Uterus (tissue), 4 donors: ENCODE results near the gene DGAT2. TPM values are rescaled to one million over a fixed set of nuclear protein-coding genes. Genes with fewer than 3 reads are reported as not detected.

Experiments
- DNase-seq, 2 donors: peaks; one replicate each; pipeline ENCODE4 v3.0.0-alpha.2; 2019 to 2020
- H3K27ac ChIP-seq, 2 donors: fragments of 200-600 bp; sonication (generic); 1 replicate in 1 of 2; 2 replicates in 1 of 2; pipeline ENCODE4 v1.5.1; 2016 to 2018
- H3K27me3 ChIP-seq, 2 donors: fragments of 200-600 bp; sonication (generic); one replicate each; pipeline ENCODE4 v1.5.1; 2018 to 2019; ENCODE audit warnings: control low read depth in 1 of 2
- H3K36me3 ChIP-seq, 2 donors: fragments of 200-600 bp; sonication (generic); one replicate each; pipeline ENCODE4 v1.5.1; 2019; ENCODE audit warnings: control low read depth in 1 of 2
- H3K4me1 ChIP-seq, 2 donors: fragments of 200-600 bp; sonication (generic); one replicate each; pipeline ENCODE4 v1.5.1; 2018 to 2019; ENCODE audit warnings: control low read depth in 1 of 2
- H3K4me3 ChIP-seq, 2 donors: fragments of 200-600 bp; sonication (generic); 1 replicate in 1 of 2; 2 replicates in 1 of 2; pipeline ENCODE4 v1.5.1; 2018 to 2019; ENCODE audit warnings: mild to moderate bottlenecking in 1 of 2
- H3K9me3 ChIP-seq, 2 donors: fragments of 200-600 bp; sonication (generic); one replicate each; pipeline ENCODE4 v1.5.1; 2019; ENCODE audit warnings: control low read depth in 1 of 2
- CTCF ChIP-seq, 4 experiments: fragments of 200-600 bp in 2 of 4; fragments of 450-650 bp in 2 of 4; sonication (generic) in 2 of 4; IDR thresholded peaks; one replicate each; pipeline ENCODE4 v1.5.1; 2016 to 2019; ENCODE audit warnings: antibody characterized with exemption in 4 of 4, mild to moderate bottlenecking in 2 of 4, moderate library complexity in 1 of 4
- POLR2A ChIP-seq, 2 donors: fragments of 450-650 bp; IDR thresholded peaks; one replicate each; pipeline ENCODE4 v1.6.1; 2016; ENCODE audit warnings: antibody characterized with exemption in 2 of 2, mild to moderate bottlenecking in 1 of 2, moderate library complexity in 1 of 2
- intact Hi-C: fragments of 100-400 bp; cut with DNase I; formaldehyde crosslinking; loops from one replicate; pipeline ENCODE4 v1.15.1; 2023; ENCODE audit warnings: low total_unique reads
- total RNA-seq, 4 donors: library from RNA; depleted of rRNA in 3 of 4; stranded (reverse); fragments of >200 nt in 3 of 4; gene quantifications; one replicate each; pipeline versions ENCODE4 v1.1.0 to v1.2.4, GENCODE V29; 2014 to 2023
- donor health status: DM: yes; HTN: yes; CAD: no.

Gene DGAT2
- total RNA-seq, 4 donors from 2014 or later, result 0.29 to 1.5 (median 1.5) TPM; not detected in 1

DNA sequence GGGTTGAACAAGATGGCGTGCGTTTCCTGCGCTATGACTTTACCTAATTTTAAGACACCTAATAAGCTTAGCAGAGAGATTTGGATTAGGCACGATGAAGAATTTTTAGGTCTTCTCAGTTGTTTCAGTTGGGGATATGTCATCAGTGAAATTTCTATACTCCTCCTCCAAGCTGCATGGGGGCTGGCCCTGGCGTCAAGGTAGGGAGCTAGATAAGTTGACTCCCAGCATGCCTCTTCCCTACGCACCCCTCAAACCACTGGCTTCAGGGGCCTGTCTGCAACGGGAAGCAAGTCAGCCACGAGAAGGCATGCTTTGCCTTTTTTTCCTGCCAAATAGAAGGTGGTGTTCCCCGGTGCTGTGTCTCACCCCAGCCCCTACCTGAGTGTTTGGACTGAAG is 13.3 kb downstream of the DGAT2 start:
- intact Hi-C loops, result no loop called here
- no peak for DNase-seq

DNA sequence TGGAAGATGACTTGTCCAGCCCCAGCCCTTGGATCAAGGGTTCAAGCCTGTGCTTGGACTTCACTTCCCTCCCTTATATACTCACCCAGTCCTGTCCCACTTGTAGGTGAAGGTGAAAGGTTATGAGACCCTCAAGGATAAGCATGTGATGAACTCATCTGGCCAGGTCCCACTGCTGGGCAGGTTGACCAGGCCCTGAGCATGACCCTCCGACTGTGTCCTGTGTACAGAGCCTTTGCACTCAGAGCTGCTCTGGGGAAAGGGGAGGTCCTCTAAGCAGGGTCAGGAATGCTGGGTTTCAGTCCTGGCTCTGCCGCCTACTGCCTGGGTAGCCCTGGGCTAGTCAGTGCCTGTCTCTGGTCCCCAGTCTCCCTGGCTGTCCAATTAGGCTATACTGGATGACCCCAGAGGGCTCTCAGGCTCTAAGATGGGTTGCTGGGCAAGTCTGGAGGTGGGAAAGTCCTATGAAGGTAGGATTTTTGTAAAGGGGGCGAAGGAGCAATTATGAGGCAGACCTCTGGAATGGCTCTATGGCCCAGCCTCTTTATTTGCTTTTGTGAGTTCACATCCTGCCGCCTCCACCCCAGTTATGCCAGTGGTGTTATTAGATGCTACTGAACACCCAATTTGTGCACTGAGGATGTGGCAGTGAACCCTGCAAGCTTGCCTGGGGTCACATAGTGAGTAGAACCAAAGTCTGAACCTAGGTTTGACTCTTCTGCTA is 14.1 kb downstream of the DGAT2 start:
- no peaks in the 10 kb centered on the region for H3K4me1 ChIP-seq
- no peak for DNase-seq
- H3K27me3 ChIP-seq, result no peaks in the 10 kb centered on the region
- no peaks in the 10 kb centered on the region for H3K9me3 ChIP-seq
- no peak overlapping the region for H3K27ac ChIP-seq
- no peak overlapping the region for H3K4me3 ChIP-seq
- no peaks in the 10 kb centered on the region for H3K36me3 ChIP-seq
- intact Hi-C loops, result no loop called here
- TF ChIP-seq POLR2A (IDR thresholded peaks at IDR 0.05) (no peak), CTCF (IDR thresholded peaks at IDR 0.05) (no peak)

More for the DNA sequence above, 13.3 kb downstream of the DGAT2 start:
- no peak for TF ChIP-seq POLR2A (IDR thresholded peaks at IDR 0.05)
- no peak for TF ChIP-seq CTCF (IDR thresholded peaks at IDR 0.05)
- Histone ChIP-seq H3K4me1 (no peaks in the 10 kb centered on the region), H3K27ac (no peak overlapping the region), H3K4me3 (no peak overlapping the region), H3K9me3 (no peaks in the 10 kb centered on the region), H3K36me3 (no peaks in the 10 kb centered on the region), H3K27me3 (no peaks in the 10 kb centered on the region)

- Histone ChIP-seq H3K27me3 (no peaks in the 10 kb centered on the region), H3K4me1 (no peaks in the 10 kb centered on the region), H3K4me3 (no peak overlapping the region), H3K27ac (no peak overlapping the region), H3K9me3 (no peaks in the 10 kb centered on the region), H3K36me3 (no peaks in the 10 kb centered on the region)
- DNase-seq, result no peak
- no peak for TF ChIP-seq CTCF (IDR thresholded peaks at IDR 0.05)
- TF ChIP-seq POLR2A (IDR thresholded peaks at IDR 0.05), result no peak
- intact Hi-C loops, result no loop called here
These were observed 15.0 kb downstream of the DGAT2 start for GRCh38 chr11:75783416-75784084.

DNA sequence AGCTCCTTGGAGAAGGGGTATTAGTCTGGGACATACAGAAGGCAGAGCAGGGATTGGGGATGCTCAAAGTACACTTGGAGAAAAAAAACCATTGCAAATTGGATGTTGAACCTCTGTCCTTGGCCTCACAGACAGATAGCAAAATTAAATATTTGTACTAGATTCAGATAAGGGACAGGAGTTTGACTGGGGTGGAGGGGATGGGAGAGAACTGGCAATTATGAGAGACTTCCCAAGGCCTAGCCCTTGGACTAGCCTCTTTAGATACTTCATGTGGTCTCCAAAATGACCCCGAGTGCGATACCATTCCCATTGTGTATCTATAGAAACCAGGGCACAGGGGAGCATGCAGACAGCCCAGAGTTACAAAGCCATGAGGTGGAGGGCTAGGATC is 15.5 kb downstream of the DGAT2 start:
- H3K27ac ChIP-seq, result no peak overlapping the region
- H3K9me3 ChIP-seq, result no peaks in the 10 kb centered on the region
- DNase-seq, result no peak
- H3K4me1 ChIP-seq, result no peaks in the 10 kb centered on the region
- no peaks in the 10 kb centered on the region for H3K36me3 ChIP-seq
- TF ChIP-seq CTCF (IDR thresholded peaks at IDR 0.05), result no peak
- TF ChIP-seq POLR2A (IDR thresholded peaks at IDR 0.05), result no peak
- intact Hi-C loops, result no loop called here
- no peaks in the 10 kb centered on the region for H3K27me3 ChIP-seq
- H3K4me3 ChIP-seq, result no peak overlapping the region

DNA sequence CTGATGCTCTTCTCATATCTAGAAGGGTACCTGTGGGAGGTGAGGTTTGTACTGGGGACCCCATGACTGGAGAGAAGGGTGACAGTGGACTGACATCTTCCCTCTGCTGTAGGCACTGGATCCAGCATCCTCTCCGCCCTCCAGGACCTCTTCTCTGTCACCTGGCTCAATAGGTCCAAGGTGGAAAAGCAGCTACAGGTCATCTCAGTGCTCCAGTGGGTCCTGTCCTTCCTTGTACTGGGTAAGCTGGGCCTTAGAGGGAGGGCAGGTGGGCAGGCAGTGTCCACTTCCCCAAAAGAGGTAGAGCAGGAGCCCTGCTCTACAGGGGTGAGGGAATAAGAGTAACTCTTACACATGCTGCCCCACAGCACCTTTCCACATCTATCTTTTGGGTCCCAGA is 15.9 kb downstream of the DGAT2 start:
- Histone ChIP-seq H3K36me3 (no peaks in the 10 kb centered on the region), H3K4me1 (no peaks in the 10 kb centered on the region), H3K27ac (no peak overlapping the region), H3K27me3 (no peaks in the 10 kb centered on the region), H3K9me3 (no peaks in the 10 kb centered on the region), H3K4me3 (no peak overlapping the region)
- TF ChIP-seq CTCF (IDR thresholded peaks at IDR 0.05) (no peak), POLR2A (IDR thresholded peaks at IDR 0.05) (no peak)
- intact Hi-C loops, result no loop called here
- no peak for DNase-seq
